GM20000 (cell line): ENCODE measurements around the gene IL17B.

Experiments
- DNase-seq: peaks from one replicate; pipeline ENCODE4 v3.0.0; 2012; ENCODE audit warnings: low spot score
- CTCF ChIP-seq: IDR thresholded peaks from 2 replicates; pipeline ENCODE4 v1.5.1; 2012; ENCODE audit warnings: mild to moderate bottlenecking, control low read depth; ENCODE audit errors: extremely low read depth, missing control alignments

Gene IL17B

GRCh38 chr5:149372932-149373331 lies 6.2 kb downstream of the IL17B start:
- no peak for TF ChIP-seq CTCF

GRCh38 chr5:149372076-149372795 lies 6.9 kb downstream of the IL17B start:
- no peak for TF ChIP-seq CTCF
- no peak for DNase-seq

More at GRCh38 chr5:149372932-149373331, 6.2 kb downstream of the IL17B start:
- no peak for DNase-seq

GRCh38 chr5:149371296-149371962 lies 7.7 kb downstream of the IL17B start:
- peak; percentile 88 for DNase-seq
- TF ChIP-seq CTCF = peak; percentile 74

- no peak for TF ChIP-seq CTCF
- DNase-seq = no peak
These were observed 8.2 kb downstream of the IL17B start for GRCh38 chr5:149370878-149371277.

GRCh38 chr5:149367972-149368645 lies 11.0 kb downstream of the IL17B start:
- no peak for TF ChIP-seq CTCF

GRCh38 chr5:149367249-149367971 lies 11.7 kb downstream of the IL17B start:
- TF ChIP-seq CTCF = peak; percentile 76

More at GRCh38 chr5:149367972-149368645, 11.0 kb downstream of the IL17B start:
- DNase-seq = no peak

More at GRCh38 chr5:149367249-149367971, 11.7 kb downstream of the IL17B start:
- peak; percentile 84 for DNase-seq
